Measurements from ENCODE around the gene CDON. TPM values are rescaled to one million over a fixed set of nuclear protein-coding genes. Genes with fewer than 3 reads are reported as not detected.

CDON gene
- total and polyA plus RNA-seq, 2 of the 13 experiments (the other 11 are each of a cell fraction or from before 2014, with no cell fraction given): 9.6 to 12.8 TPM

GRCh38 chr11:125956391-125957134, 106.1 kb downstream of the CDON start:
- ATAC-seq (no peak), FAIRE-seq (no peak), DNase-seq (ENCODE audit: low spot score) (no peak)
- no peaks in the 10 kb centered on the region for H3K79me2 ChIP-seq (ENCODE audit: insufficient read depth, low read length)
- H4K20me1 ChIP-seq (ENCODE audit: insufficient read depth, low read length): no peaks in the 10 kb centered on the region
- no peak overlapping the region for H3K4me3 ChIP-seq (replicated peaks in 1 of 3; ENCODE audit: insufficient read depth in 1 of 3, low read depth in 2 of 3, low read length in 3 of 3)
- POLR2A ChIA-PET: no interaction called here
- CTCF ChIA-PET (ENCODE audit: low intra/inter-chr PET ratio, low total read pairs): no interaction called here
- in situ Hi-C loops (cut with HindIII; ENCODE audit: extremely low pct_ligation_motif_present, low pct_unique_long_range_greater_than_20kb): no loop called here
- H3K36me3 ChIP-seq (replicated peaks in 1 of 2; ENCODE audit: control insufficient read depth in 1 of 2, insufficient read depth in 2 of 2, low read length in 2 of 2): peaks cover 0 to 25% of the 10 kb centered on the region in 2 experiments; a peak in 3 of 5 replicates
- H3K4me2 ChIP-seq (ENCODE audit: low read depth, low read length): no peak overlapping the region
- WGBS (ENCODE audit: low lambda C conversion rate): 92% methylated on average over 20 of the region's 22 CpGs
- H3K4me1 ChIP-seq (ENCODE audit: insufficient read depth, low read length): no peaks in the 10 kb centered on the region
- H3K9me3 ChIP-seq (ENCODE audit: low read length): no peaks in the 10 kb centered on the region
- no peak overlapping the region for H3K27ac ChIP-seq (ENCODE audit: extremely low read length, insufficient read depth, low read length)
- intact Hi-C loops (cut with micrococcal nuclease; ENCODE audit: unreplicated experiment): no loop called here
- no peak overlapping the region for H2AFZ ChIP-seq (ENCODE audit: low read length)
- no peak overlapping the region for H3K9ac ChIP-seq (ENCODE audit: insufficient read depth, low read depth, low read length)
- BruUV-seq (replicated peaks): no TSS peak
- no peaks in the 10 kb centered on the region for H3K27me3 ChIP-seq (ENCODE audit: control insufficient read depth in 1 of 2, insufficient read depth in 2 of 2, low read length in 2 of 2)
- TF ChIP-seq SP4 (CRISPR knock-in tag; IDR thresholded peaks at IDR 0.05): no peak
- TF ChIP-seq ZNF780A (CRISPR knock-in tag; IDR thresholded peaks at IDR 0.05): no peak
- TF ChIP-seq PAF1 (CRISPR knock-in tag; IDR thresholded peaks at IDR 0.05): no peak
- TF ChIP-seq ZC3H4 (CRISPR knock-in tag; IDR thresholded peaks at IDR 0.05; ENCODE audit: borderline replicate concordance): no peak
- TF ChIP-seq ZHX2 (IDR thresholded peaks at IDR 0.05; ENCODE audit: low read depth): no peak
- TF ChIP-seq ZHX2 (CRISPR knock-in tag; IDR thresholded peaks at IDR 0.05; ENCODE audit: borderline replicate concordance): no peak
- TF ChIP-seq ZNF263 (CRISPR knock-in tag; IDR thresholded peaks at IDR 0.05): no peak
- TF ChIP-seq MIER2 (CRISPR knock-in tag; IDR thresholded peaks at IDR 0.05): no peak
- no peak for TF ChIP-seq U2AF1 (optimal IDR thresholded peaks at IDR 0.05; ENCODE audit: low read depth, low read length)
- TF ChIP-seq ZMAT5 (CRISPR knock-in tag; IDR thresholded peaks at IDR 0.05; ENCODE audit: borderline replicate concordance, low read depth): no peak
- TF ChIP-seq NRL (CRISPR knock-in tag; IDR thresholded peaks at IDR 0.05; ENCODE audit: borderline replicate concordance): no peak
- no peak for TF ChIP-seq ZNF253 (CRISPR knock-in tag; IDR thresholded peaks at IDR 0.05; ENCODE audit: borderline replicate concordance)
- TF ChIP-seq ARID5B (CRISPR knock-in tag; IDR thresholded peaks at IDR 0.05): no peak
- TF ChIP-seq JDP2 (CRISPR knock-in tag; IDR thresholded peaks at IDR 0.05; ENCODE audit: borderline replicate concordance): no peak
- TF ChIP-seq SPEN (CRISPR knock-in tag; IDR thresholded peaks at IDR 0.05; ENCODE audit: low read depth): no peak

Data from HepG2 (cell line).